Measurements from ENCODE around the gene ATP11A. TPM values are rescaled to one million over a fixed set of nuclear protein-coding genes. Genes with fewer than 3 reads are reported as not detected.

The ATP11A gene
- total RNA-seq, 1 experiment from 2014 or later: 9.4 TPM

- no peak overlapping the region for H3K4me3 ChIP-seq (ENCODE audit: low read depth, low read length, poor library complexity, severe bottlenecking)
- no peaks in the 10 kb centered on the region for H3K9me3 ChIP-seq (ENCODE audit: low read depth, low read length, poor library complexity, severe bottlenecking)
- intact Hi-C loops (cut with micrococcal nuclease; ENCODE audit: unreplicated experiment): no loop called here
- no peaks in the 10 kb centered on the region for H3K36me3 ChIP-seq (ENCODE audit: insufficient read depth, low read length, poor library complexity, severe bottlenecking)
- CTCF ChIA-PET: no interaction called here
- BruUV-seq (replicated peaks): no TSS peak
- no peak for DNase-seq (ENCODE audit: low spot score)
- H3K27ac ChIP-seq (ENCODE audit: low read depth, low read length, poor library complexity, severe bottlenecking): no peak overlapping the region
- H3K4me1 ChIP-seq (ENCODE audit: insufficient read depth, low read length, poor library complexity, severe bottlenecking): no peaks in the 10 kb centered on the region
- TF ChIP-seq CTCF (conservative IDR thresholded peaks at IDR 0.05; ENCODE audit: low read depth, low read length) (no peak), EZH2 (IDR thresholded peaks at IDR 0.05; ENCODE audit: borderline replicate concordance, low read depth, low read length, poor library complexity, severe bottlenecking) (no peak)
- POLR2A ChIA-PET (ENCODE audit: low non-redundant PET): no interaction called here
- no peaks in the 10 kb centered on the region for H3K27me3 ChIP-seq (replicated peaks; ENCODE audit: insufficient read depth, low read depth, low read length, poor library complexity)
Observed at GRCh38 chr13:112835344-112835743, 145.5 kb downstream of the ATP11A start.

- Histone ChIP-seq H3K27me3 (replicated peaks; ENCODE audit: insufficient read depth, low read depth, low read length, poor library complexity) (no peaks in the 10 kb centered on the region), H3K9me3 (ENCODE audit: low read depth, low read length, poor library complexity, severe bottlenecking) (no peaks in the 10 kb centered on the region), H3K36me3 (ENCODE audit: insufficient read depth, low read length, poor library complexity, severe bottlenecking) (no peaks in the 10 kb centered on the region), H3K4me1 (ENCODE audit: insufficient read depth, low read length, poor library complexity, severe bottlenecking) (no peaks in the 10 kb centered on the region), H3K27ac (ENCODE audit: low read depth, low read length, poor library complexity, severe bottlenecking) (no peak overlapping the region), H3K4me3 (ENCODE audit: low read depth, low read length, poor library complexity, severe bottlenecking) (no peak overlapping the region)
- no TSS peak for BruUV-seq (replicated peaks)
- DNase-seq (ENCODE audit: low spot score): no peak
- CTCF ChIA-PET: no interaction called here
- intact Hi-C loops (cut with micrococcal nuclease; ENCODE audit: unreplicated experiment): no loop called here
- TF ChIP-seq CTCF (conservative IDR thresholded peaks at IDR 0.05; ENCODE audit: low read depth, low read length): no peak
- POLR2A ChIA-PET (ENCODE audit: low non-redundant PET): no interaction called here
Observed at GRCh38 chr13:112835796-112836195, 146.0 kb downstream of the ATP11A start.

GRCh38 chr13:112836940-112837339 is 147.1 kb downstream of the ATP11A start:
- CTCF ChIA-PET: no interaction called here
- H3K4me3 ChIP-seq (ENCODE audit: low read depth, low read length, poor library complexity, severe bottlenecking): no peak overlapping the region

More at GRCh38 chr13:112836940-112837339, 147.1 kb downstream of the ATP11A start:
- H3K4me1 ChIP-seq (ENCODE audit: insufficient read depth, low read length, poor library complexity, severe bottlenecking): no peaks in the 10 kb centered on the region
- H3K27me3 ChIP-seq (replicated peaks; ENCODE audit: insufficient read depth, low read depth, low read length, poor library complexity): no peaks in the 10 kb centered on the region
- H3K27ac ChIP-seq (ENCODE audit: low read depth, low read length, poor library complexity, severe bottlenecking): no peak overlapping the region
- no TSS peak for BruUV-seq (replicated peaks)
- POLR2A ChIA-PET (ENCODE audit: low non-redundant PET): no interaction called here
- no peak for DNase-seq (ENCODE audit: low spot score)
- TF ChIP-seq EZH2 (IDR thresholded peaks at IDR 0.05; ENCODE audit: borderline replicate concordance, low read depth, low read length, poor library complexity, severe bottlenecking) (no peak), CTCF (conservative IDR thresholded peaks at IDR 0.05; ENCODE audit: low read depth, low read length) (no peak)
- H3K36me3 ChIP-seq (ENCODE audit: insufficient read depth, low read length, poor library complexity, severe bottlenecking): no peaks in the 10 kb centered on the region
- intact Hi-C loops (cut with micrococcal nuclease; ENCODE audit: unreplicated experiment): no loop called here
- no peaks in the 10 kb centered on the region for H3K9me3 ChIP-seq (ENCODE audit: low read depth, low read length, poor library complexity, severe bottlenecking)
